Vagina (tissue), 2 donors: ENCODE data around the gene COL6A3. TPM values are rescaled to one million over a fixed set of nuclear protein-coding genes. Genes with fewer than 3 reads are reported as not detected.

ENCODE experiments used
- DNase-seq, 2 donors: peaks; one replicate each; pipeline ENCODE4 v3.0.0-alpha.2; 2017; ENCODE audit errors: extremely low spot score in 2 of 2
- H3K27ac ChIP-seq: fragments of 200-600 bp; sonication (generic); one replicate; pipeline ENCODE4 v1.5.1; 2019
- H3K27me3 ChIP-seq: fragments of 200-600 bp; sonication (generic); one replicate; pipeline ENCODE4 v1.5.1; 2019
- H3K36me3 ChIP-seq, 2 donors: fragments of 200-600 bp; sonication (generic); one replicate each; pipeline ENCODE4 v1.5.1; 2017 to 2019
- H3K4me1 ChIP-seq: fragments of 200-600 bp; sonication (generic); one replicate; pipeline ENCODE4 v1.5.1; 2019
- H3K4me3 ChIP-seq, 2 donors: fragments of 200-600 bp; sonication (generic); 1 replicate in 1 of 2; 2 replicates in 1 of 2; pipeline ENCODE4 v1.5.1; 2016 to 2019
- H3K9me3 ChIP-seq: fragments of 200-600 bp; sonication (generic); one replicate; pipeline ENCODE4 v1.5.1; 2019
- POLR2A ChIP-seq, 2 donors: fragments of 450-650 bp; IDR thresholded peaks; one replicate each; pipeline ENCODE4 v1.6.1; 2017; ENCODE audit warnings: antibody characterized with exemption in 2 of 2, mild to moderate bottlenecking in 2 of 2, moderate library complexity in 2 of 2
- POLR2AphosphoS5 ChIP-seq, 2 donors: sonication (generic); formaldehyde crosslinking; IDR thresholded peaks; one replicate each; pipeline ENCODE4 v1.9.0; 2017; ENCODE audit warnings: antibody characterized with exemption in 2 of 2, mild to moderate bottlenecking in 2 of 2, low read depth in 1 of 2; ENCODE audit not compliant: insufficient read depth in 1 of 2
- intact Hi-C: fragments of 100-400 bp; cut with DNase I; formaldehyde crosslinking; loops from one replicate; pipeline ENCODE4 v1.15.1; 2023
- total RNA-seq: library from RNA; depleted of rRNA; stranded (reverse); fragments of >200 nt; gene quantifications from one replicate; pipeline ENCODE4 v1.2.3, GENCODE V29; 2016
- TF ChIP-seq, protein P1 (sequence below), 3 experiments: fragments of 450-650 bp in 2 of 3; fragments of 200-600 bp in 1 of 3; sonication (generic) in 1 of 3; IDR thresholded peaks; one replicate each; pipeline ENCODE4 v1.5.1; 2017 to 2019; ENCODE audit warnings: antibody characterized with exemption in 3 of 3, mild to moderate bottlenecking in 2 of 3, moderate library complexity in 2 of 3

Gene COL6A3
- total RNA-seq, 1 donor from 2014 or later = 315 TPM

DNA sequence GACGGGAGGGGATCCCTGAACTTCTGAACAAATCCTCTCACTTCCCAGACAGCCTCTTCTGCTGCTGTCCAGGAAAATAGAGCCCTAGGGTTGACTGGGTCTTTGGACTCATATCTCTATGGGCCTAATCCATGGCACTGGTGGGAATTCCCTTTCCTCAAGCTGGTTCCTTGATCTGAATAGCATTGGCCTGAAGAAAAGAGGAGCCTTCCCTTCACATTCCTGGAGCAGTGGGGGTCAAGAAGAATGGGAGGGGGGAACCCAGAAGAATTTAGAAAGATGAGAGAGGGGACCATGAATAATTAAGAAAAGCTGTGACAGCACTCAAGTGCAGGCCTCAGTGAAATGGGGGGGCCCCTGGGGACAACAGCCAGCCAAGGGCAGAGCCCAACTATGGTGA, 80.2 kb downstream of the COL6A3 start:
- intact Hi-C loops = no loop called here
- Histone ChIP-seq H3K27ac (peak overlapping the region; percentile 67), H3K9me3 (no peaks in the 10 kb centered on the region), H3K36me3 (peaks cover 3 to 41% of the 10 kb centered on the region in 2 donors), H3K4me1 (peaks cover 9% of the 10 kb centered on the region), H3K4me3 (no peak overlapping the region), H3K27me3 (no peaks in the 10 kb centered on the region)
- no peak for TF ChIP-seq POLR2AphosphoS5 (IDR thresholded peaks at IDR 0.05; ENCODE audit: insufficient read depth in 1 of 2, low read depth in 1 of 2)
- TF ChIP-seq, protein P1, sequence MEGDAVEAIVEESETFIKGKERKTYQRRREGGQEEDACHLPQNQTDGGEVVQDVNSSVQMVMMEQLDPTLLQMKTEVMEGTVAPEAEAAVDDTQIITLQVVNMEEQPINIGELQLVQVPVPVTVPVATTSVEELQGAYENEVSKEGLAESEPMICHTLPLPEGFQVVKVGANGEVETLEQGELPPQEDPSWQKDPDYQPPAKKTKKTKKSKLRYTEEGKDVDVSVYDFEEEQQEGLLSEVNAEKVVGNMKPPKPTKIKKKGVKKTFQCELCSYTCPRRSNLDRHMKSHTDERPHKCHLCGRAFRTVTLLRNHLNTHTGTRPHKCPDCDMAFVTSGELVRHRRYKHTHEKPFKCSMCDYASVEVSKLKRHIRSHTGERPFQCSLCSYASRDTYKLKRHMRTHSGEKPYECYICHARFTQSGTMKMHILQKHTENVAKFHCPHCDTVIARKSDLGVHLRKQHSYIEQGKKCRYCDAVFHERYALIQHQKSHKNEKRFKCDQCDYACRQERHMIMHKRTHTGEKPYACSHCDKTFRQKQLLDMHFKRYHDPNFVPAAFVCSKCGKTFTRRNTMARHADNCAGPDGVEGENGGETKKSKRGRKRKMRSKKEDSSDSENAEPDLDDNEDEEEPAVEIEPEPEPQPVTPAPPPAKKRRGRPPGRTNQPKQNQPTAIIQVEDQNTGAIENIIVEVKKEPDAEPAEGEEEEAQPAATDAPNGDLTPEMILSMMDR (IDR thresholded peaks at IDR 0.05) = no peak
- TF ChIP-seq POLR2A (IDR thresholded peaks at IDR 0.05) = no peak
- peak in 1 of 2 donors; percentile 25 for DNase-seq

DNA sequence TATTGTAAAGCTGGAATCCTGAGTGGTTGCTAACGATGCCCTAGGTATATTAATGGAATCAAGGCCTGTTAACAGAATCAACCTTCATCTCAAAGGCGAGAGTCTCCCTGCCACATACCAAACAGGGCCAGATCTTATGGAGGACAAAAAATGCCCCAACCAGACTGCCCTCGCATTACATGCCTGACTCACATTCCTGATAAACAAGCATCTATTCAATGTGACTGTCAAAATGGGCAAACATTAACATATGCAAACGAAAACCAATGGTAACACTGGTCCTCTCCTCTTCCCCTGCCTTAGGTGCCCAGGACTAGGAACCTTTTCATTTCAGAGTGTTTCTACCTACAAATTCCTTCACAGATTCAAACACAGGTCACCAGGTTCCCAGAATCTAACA, 83.4 kb downstream of the COL6A3 start:
- peaks cover 0 to 25% of the 10 kb centered on the region in 2 donors for H3K36me3 ChIP-seq
- DNase-seq = peak in 1 of 2 donors; percentile 25
- no peak overlapping the region for H3K4me3 ChIP-seq
- H3K27ac ChIP-seq = peak overlapping the region; percentile 45
- H3K9me3 ChIP-seq = no peaks in the 10 kb centered on the region
- H3K4me1 ChIP-seq = peaks cover 35% of the 10 kb centered on the region
- intact Hi-C loops = no loop called here
- TF ChIP-seq POLR2AphosphoS5 (IDR thresholded peaks at IDR 0.05; ENCODE audit: insufficient read depth in 1 of 2, low read depth in 1 of 2) = no peak
- TF ChIP-seq POLR2A (IDR thresholded peaks at IDR 0.05) = no peak
- TF ChIP-seq, protein P1 (IDR thresholded peaks at IDR 0.05) = no peak
- no peaks in the 10 kb centered on the region for H3K27me3 ChIP-seq

DNA sequence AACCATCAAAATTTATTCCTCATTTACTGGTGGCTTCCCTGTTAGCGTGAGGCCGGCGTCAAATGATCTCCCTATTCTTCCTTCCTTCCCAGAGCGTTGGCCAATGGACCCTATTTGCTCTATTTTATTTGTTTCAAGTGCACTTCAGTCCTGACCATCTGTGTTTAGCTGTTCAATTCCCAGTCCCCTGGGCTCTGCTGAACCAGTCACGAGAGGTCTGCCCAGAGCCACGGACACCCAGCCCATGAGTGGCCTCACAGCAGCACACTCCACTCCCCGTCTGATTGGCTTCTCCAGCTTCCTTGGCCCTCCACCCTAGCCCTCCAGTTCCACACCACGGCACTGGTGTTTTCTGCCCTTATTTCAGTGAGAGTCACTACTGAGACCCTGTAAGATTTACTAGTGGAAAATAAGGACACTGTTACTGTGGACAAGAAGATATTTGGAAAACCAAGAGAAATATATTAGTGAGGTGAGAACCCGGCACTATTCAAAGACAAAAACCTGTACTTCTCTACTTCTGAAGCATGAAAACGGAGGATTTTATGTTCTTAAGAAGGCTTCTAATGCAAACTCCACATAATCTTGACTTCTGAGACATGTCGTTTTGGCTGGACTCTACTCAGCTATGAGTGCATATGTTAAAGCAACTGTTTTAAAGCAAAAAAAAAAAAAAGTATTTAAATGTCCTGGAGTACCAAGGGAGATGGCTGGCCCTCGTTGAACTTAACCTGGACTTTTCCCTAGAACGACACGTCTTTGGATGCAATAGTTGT, 86.6 kb downstream of the COL6A3 start:
- H3K4me1 ChIP-seq = peaks cover 39% of the 10 kb centered on the region
- DNase-seq = peak; percentile 58 to 62

DNA sequence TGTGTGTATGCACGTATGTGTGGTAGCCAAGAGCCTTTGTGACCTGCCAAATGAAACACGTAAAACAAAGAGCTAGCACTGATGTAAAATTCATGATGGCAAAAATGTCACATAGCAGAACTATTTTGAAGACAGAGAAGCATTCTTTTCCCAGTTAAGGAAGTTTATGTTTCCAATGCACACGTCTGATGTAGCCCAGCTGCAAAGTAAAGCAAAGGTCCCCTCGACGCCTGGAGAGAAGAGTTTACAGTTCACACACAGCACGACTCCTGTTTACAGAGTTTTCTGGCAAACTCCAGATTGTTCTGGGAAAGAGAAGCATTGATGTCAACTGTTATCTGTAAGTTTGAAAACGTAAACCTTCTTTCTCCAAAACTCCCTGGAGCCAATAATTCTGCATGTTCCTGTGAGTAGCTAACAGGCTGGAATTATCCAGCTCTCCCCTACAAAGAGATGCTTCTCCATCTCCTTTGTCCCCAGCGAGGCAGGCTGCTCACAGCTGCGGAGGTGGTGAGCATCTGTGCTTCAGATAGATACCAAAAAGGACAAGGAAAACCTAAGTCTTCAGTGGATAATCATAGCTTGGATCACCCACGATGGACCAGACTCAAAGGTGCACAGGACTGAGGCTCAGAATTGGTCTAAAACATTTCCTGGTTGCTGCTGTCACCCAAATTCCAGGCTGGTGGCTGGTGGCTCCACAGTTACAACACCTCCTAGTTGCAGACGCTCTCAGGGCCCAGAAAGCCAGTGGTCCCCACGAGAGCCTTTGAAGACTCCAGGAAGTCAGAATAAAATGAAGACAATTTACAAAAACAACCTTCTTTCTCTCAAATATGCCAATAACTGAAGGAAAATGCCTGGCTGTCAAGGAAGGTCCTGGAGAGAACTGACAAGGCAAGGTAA, 87.4 kb downstream of the COL6A3 start:
- Histone ChIP-seq H3K27me3 (no peaks in the 10 kb centered on the region), H3K36me3 (no peaks in the 10 kb centered on the region), H3K9me3 (no peaks in the 10 kb centered on the region), H3K4me3 (no peak overlapping the region), H3K4me1 (peaks cover 39% of the 10 kb centered on the region), H3K27ac (peak overlapping the region; percentile 96)
- no peak for TF ChIP-seq POLR2A (IDR thresholded peaks at IDR 0.05)
- DNase-seq = peak; percentile 46 to 80
- intact Hi-C loops = no loop called here

More for the DNA sequence above, 86.6 kb downstream of the COL6A3 start:
- Histone ChIP-seq H3K27ac (peak overlapping the region; percentile 96), H3K36me3 (no peaks in the 10 kb centered on the region), H3K27me3 (no peaks in the 10 kb centered on the region), H3K4me3 (no peak overlapping the region), H3K9me3 (no peaks in the 10 kb centered on the region)
- intact Hi-C loops = no loop called here
- TF ChIP-seq, protein P1 (IDR thresholded peaks at IDR 0.05) = no peak
- TF ChIP-seq POLR2A (IDR thresholded peaks at IDR 0.05) = no peak
- TF ChIP-seq POLR2AphosphoS5 (IDR thresholded peaks at IDR 0.05; ENCODE audit: insufficient read depth in 1 of 2, low read depth in 1 of 2) = no peak

DNA sequence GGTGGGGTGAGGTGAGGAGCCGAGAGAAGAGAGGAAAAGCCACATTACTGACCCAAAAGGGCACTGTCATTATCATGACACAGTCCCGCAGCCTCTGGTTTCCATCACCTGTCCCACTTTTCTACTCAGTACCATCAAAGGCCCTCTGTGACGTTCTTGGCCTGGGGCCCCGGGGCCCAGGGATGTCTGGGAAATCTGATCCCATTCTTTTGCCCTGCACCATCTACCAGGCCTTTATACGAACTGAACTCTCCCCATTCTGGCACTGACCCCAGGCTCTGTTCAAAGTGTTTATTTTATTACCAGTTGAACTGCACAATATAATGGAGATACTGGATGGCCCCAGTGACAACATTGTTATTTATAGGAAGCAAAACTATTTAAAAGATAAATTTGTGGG, 89.1 kb downstream of the COL6A3 start:
- peaks cover 39% of the 10 kb centered on the region for H3K4me1 ChIP-seq

More for the DNA sequence above, 89.1 kb downstream of the COL6A3 start:
- Histone ChIP-seq H3K27me3 (no peaks in the 10 kb centered on the region), H3K4me3 (no peak overlapping the region), H3K36me3 (no peaks in the 10 kb centered on the region), H3K27ac (peak overlapping the region; percentile 96), H3K9me3 (no peaks in the 10 kb centered on the region)
- DNase-seq = peak in 1 of 2 donors; percentile 22
- TF ChIP-seq POLR2AphosphoS5 (IDR thresholded peaks at IDR 0.05; ENCODE audit: insufficient read depth in 1 of 2, low read depth in 1 of 2) = no peak
- TF ChIP-seq, protein P1 (IDR thresholded peaks at IDR 0.05) = no peak
- TF ChIP-seq POLR2A (IDR thresholded peaks at IDR 0.05) = no peak
- intact Hi-C loops = no loop called here
